HEK293 (cell line): Measurements from ENCODE around the gene ZNF23.

Experiments
- CTCF ChIA-PET: fragments of 350-600 bp; formaldehyde crosslinking; extraction: SDS; loops from one replicate; lab custom pipeline; 2021; ENCODE audit warnings: antibody characterized with exemption; lab: Yijun Ruan, JAX
- POLR2A ChIA-PET: fragments of 300-600 bp; formaldehyde crosslinking; extraction: SDS; loops from one replicate; lab custom pipeline; 2020; ENCODE audit warnings: antibody characterized with exemption, inconsistent platforms; lab: Yijun Ruan, JAX
- H3K27ac ChIP-seq: fragments of 200-500 bp; sonication (Bioruptor generic); 2 replicates; pipeline ENCODE4 v1.5.1; 2014; ENCODE audit warnings: low read depth, low read length, control low read depth, inconsistent platforms; ENCODE audit errors: extremely low read depth
- H3K36me3 ChIP-seq, 2 experiments: fragments of 200-500 bp in 1 of 2; sonication (Bioruptor generic) in 1 of 2; 1 replicate in 1 of 2; 2 replicates in 1 of 2; pipeline ENCODE4 v1.5.1; 2014 to 2017; ENCODE audit warnings: inconsistent platforms in 2 of 2, low read length in 2 of 2; ENCODE audit not compliant: control insufficient read depth in 2 of 2, insufficient read depth in 1 of 2
- H3K4me1 ChIP-seq: fragments of 200-500 bp; sonication (Bioruptor generic); 2 replicates; pipeline ENCODE4 v1.5.1; 2014; ENCODE audit warnings: mild to moderate bottlenecking, low read length, inconsistent platforms; ENCODE audit not compliant: control insufficient read depth, insufficient read depth
- H3K4me3 ChIP-seq: 2 replicates; pipeline ENCODE4 v1.5.1; 2011; ENCODE audit warnings: low read depth, mild to moderate bottlenecking, control low read depth, low read length, moderate library complexity
- H3K9me3 ChIP-seq: fragments of 200-500 bp; sonication (Bioruptor generic); 2 replicates; pipeline ENCODE4 v1.5.1; 2014; ENCODE audit warnings: low read depth, low read length, inconsistent platforms; ENCODE audit not compliant: control insufficient read depth, insufficient read depth
- ATF2 ChIP-seq: fragments of 450-650 bp; formaldehyde crosslinking; IDR thresholded peaks from 2 replicates; pipeline ENCODE4 v1.5.1; 2016; ENCODE audit warnings: missing biosample characterization, missing genetic modification characterization, low read depth
- PRDM10 ChIP-seq: fragments of 450-650 bp; formaldehyde crosslinking; IDR thresholded peaks from 2 replicates; pipeline ENCODE4 v1.5.1; 2016; ENCODE audit warnings: missing biosample characterization, missing genetic modification characterization
- TRIM28 ChIP-seq: IDR thresholded peaks from 2 replicates; pipeline ENCODE4 v1.6.1; 2011; ENCODE audit warnings: low read length, control low read depth, borderline replicate concordance
- ZBTB21 ChIP-seq: fragments of 450-650 bp; formaldehyde crosslinking; IDR thresholded peaks from 2 replicates; pipeline ENCODE4 v1.5.1; 2017; ENCODE audit warnings: missing biosample characterization, missing genetic modification characterization
- ZBTB6 ChIP-seq: fragments of 450-650 bp; formaldehyde crosslinking; IDR thresholded peaks from 2 replicates; pipeline ENCODE4 v1.5.1; 2017; ENCODE audit warnings: missing biosample characterization, missing genetic modification characterization
- ZBTB7A ChIP-seq: fragments of 450-650 bp; formaldehyde crosslinking; IDR thresholded peaks from 2 replicates; pipeline ENCODE4 v1.5.1; 2016; ENCODE audit warnings: low read depth, missing biosample characterization, missing genetic modification characterization
- ZFP41 ChIP-seq: fragments of 450-650 bp; formaldehyde crosslinking; IDR thresholded peaks from 2 replicates; pipeline ENCODE4 v1.5.1; 2016; ENCODE audit warnings: missing biosample characterization, missing genetic modification characterization, borderline replicate concordance
- ZNF24 ChIP-seq: fragments of 450-650 bp; formaldehyde crosslinking; IDR thresholded peaks from 2 replicates; pipeline ENCODE4 v1.5.1; 2016; ENCODE audit warnings: missing biosample characterization, missing genetic modification characterization
- ZNF394 ChIP-seq: fragments of 450-650 bp; formaldehyde crosslinking; IDR thresholded peaks from 2 replicates; pipeline ENCODE4 v1.5.1; 2016; ENCODE audit warnings: missing biosample characterization, missing genetic modification characterization, mild to moderate bottlenecking, moderate library complexity, borderline replicate concordance
- ZNF510 ChIP-seq: fragments of 450-650 bp; formaldehyde crosslinking; IDR thresholded peaks from 2 replicates; pipeline ENCODE4 v1.5.1; 2018; ENCODE audit warnings: mild to moderate bottlenecking, missing genetic modification characterization, missing biosample characterization; ENCODE audit not compliant: insufficient replicate concordance
- ZNF544 ChIP-seq: fragments of 450-650 bp; formaldehyde crosslinking; IDR thresholded peaks from 2 replicates; pipeline ENCODE4 v1.5.0; 2017; ENCODE audit warnings: missing biosample characterization, missing genetic modification characterization
- ZNF610 ChIP-seq: fragments of 450-650 bp; formaldehyde crosslinking; IDR thresholded peaks from 2 replicates; pipeline ENCODE4 v1.5.1; 2016; ENCODE audit warnings: missing biosample characterization, missing genetic modification characterization, borderline replicate concordance
- ZNF621 ChIP-seq: fragments of 450-650 bp; formaldehyde crosslinking; IDR thresholded peaks from 2 replicates; pipeline ENCODE4 v1.5.1; 2017; ENCODE audit warnings: missing biosample characterization, missing genetic modification characterization
- ZNF660 ChIP-seq: fragments of 450-650 bp; IDR thresholded peaks from 2 replicates; pipeline ENCODE4 v1.5.1; 2018; ENCODE audit warnings: missing biosample characterization, mild to moderate bottlenecking, missing genetic modification characterization
- ZNF670 ChIP-seq: fragments of 450-650 bp; formaldehyde crosslinking; IDR thresholded peaks from 2 replicates; pipeline ENCODE4 v1.5.1; 2016; ENCODE audit warnings: missing biosample characterization, missing genetic modification characterization, low read depth
- ZNF701 ChIP-seq: fragments of 450-650 bp; formaldehyde crosslinking; IDR thresholded peaks from 2 replicates; pipeline ENCODE4 v1.5.1; 2016; ENCODE audit warnings: missing biosample characterization, missing genetic modification characterization
- ZNF768 ChIP-seq: fragments of 450-650 bp; formaldehyde crosslinking; IDR thresholded peaks from 2 replicates; pipeline ENCODE4 v1.5.1; 2018; ENCODE audit warnings: missing biosample characterization, mild to moderate bottlenecking, missing genetic modification characterization
- ZNF791 ChIP-seq: fragments of 450-650 bp; formaldehyde crosslinking; IDR thresholded peaks from 2 replicates; pipeline ENCODE4 v1.5.1; 2016; ENCODE audit warnings: missing biosample characterization, missing genetic modification characterization

Gene ZNF23

GRCh38 chr16:71442051-71442440 is 20.0 kb downstream of the ZNF23 start, which contains the start of gene TLE7:
Gene TLE7, minus strand, starts transcription at chr16:71442054. Its CDS starts 8,730 bp downstream, at chr16:71433324.
- no peak for TF ChIP-seq TRIM28
- TF ChIP-seq ZNF670 (tag by site-specific recombination): no peak
- TF ChIP-seq ZNF24 (tag by site-specific recombination): no peak
- no peak for TF ChIP-seq ZFP41 (tag by site-specific recombination)
- no peak for TF ChIP-seq ZNF768 (tag by site-specific recombination)
- TF ChIP-seq PRDM10 (tag by site-specific recombination): no peak
- TF ChIP-seq ZBTB21: no peak
- TF ChIP-seq ZNF660 (tag by site-specific recombination): no peak
- TF ChIP-seq ZBTB7A (tag by site-specific recombination): no peak
- TF ChIP-seq ZBTB6 (tag by site-specific recombination): no peak
- TF ChIP-seq ZNF621: no peak
- TF ChIP-seq ZNF394 (tag by site-specific recombination): no peak
- no peak for TF ChIP-seq ZNF544 (tag by site-specific recombination)
- no peak for TF ChIP-seq ZNF701 (tag by site-specific recombination)
- no peak for TF ChIP-seq ZNF610 (tag by site-specific recombination)
- TF ChIP-seq ZNF791 (tag by site-specific recombination): no peak
- TF ChIP-seq ZNF510 (tag by site-specific recombination): no peak
- POLR2A ChIA-PET: no interaction called here
- Histone ChIP-seq H3K9me3 (no peaks in the 10 kb centered on the region), H3K27ac (no peak within 1 kb of the TSS), H3K36me3 (no peaks in the 10 kb centered on the region), H3K4me3 (no peak within 1 kb of the TSS), H3K4me1 (no peaks in the 10 kb centered on the region)
- CTCF ChIA-PET: no interaction called here

GRCh38 chr16:71441348-71442050 is 20.5 kb downstream of the ZNF23 start:
- POLR2A ChIA-PET: no interaction called here
- Histone ChIP-seq H3K9me3 (no peaks in the 10 kb centered on the region), H3K36me3 (no peaks in the 10 kb centered on the region), H3K4me3 (no peak overlapping the region), H3K4me1 (no peaks in the 10 kb centered on the region), H3K27ac (no peak overlapping the region)
- CTCF ChIA-PET: no interaction called here
- no peak for TF ChIP-seq ATF2 (tag by site-specific recombination)
